ENCODE results near the gene ARHGEF26. TPM values are rescaled to one million over a fixed set of nuclear protein-coding genes. Genes with fewer than 3 reads are reported as not detected.

The ARHGEF26 gene
- total RNA-seq, 4 donors from 2014 or later, result 30.6 to 49.3 (median 37.8) TPM

- Histone ChIP-seq H3K36me3 (peaks cover 3% of the 10 kb centered on the region), H3K9me3 (no peaks in the 10 kb centered on the region), H3K27ac (no peak overlapping the region), H3K27me3 (no peaks in the 10 kb centered on the region), H3K4me3 (peak overlapping the region; percentile 76), H3K4me1 (peaks cover 41% of the 10 kb centered on the region)
- WGBS, result 42% methylated on average over 3 of the region's 3 CpGs
- no peak for DNase-seq (ENCODE audit: low spot score in 2 of 2)
- TF ChIP-seq POLR2AphosphoS5 (IDR thresholded peaks at IDR 0.05) (no peak), POLR2A (IDR thresholded peaks at IDR 0.05) (no peak), CTCF (IDR thresholded peaks at IDR 0.05) (no peak), EP300 (IDR thresholded peaks at IDR 0.05) (no peak)
Observed at GRCh38 chr3:154123906-154124305, 2.7 kb downstream of the ARHGEF26 start.

GRCh38 chr3:154125378-154126030, 4.3 kb downstream of the ARHGEF26 start:
- peaks cover 54% of the 10 kb centered on the region for H3K4me1 ChIP-seq
- WGBS, result 83% methylated on average over 2 of the region's 2 CpGs

GRCh38 chr3:154126651-154127050, 5.5 kb downstream of the ARHGEF26 start:
- H3K27ac ChIP-seq, result no peak overlapping the region
- TF ChIP-seq CTCF (IDR thresholded peaks at IDR 0.05) (no peak), POLR2AphosphoS5 (IDR thresholded peaks at IDR 0.05) (no peak), POLR2A (IDR thresholded peaks at IDR 0.05) (no peak), EP300 (IDR thresholded peaks at IDR 0.05) (no peak)
- H3K4me1 ChIP-seq, result peaks cover 60% of the 10 kb centered on the region
- no peaks in the 10 kb centered on the region for H3K27me3 ChIP-seq
- no peaks in the 10 kb centered on the region for H3K9me3 ChIP-seq
- H3K4me3 ChIP-seq, result no peak overlapping the region
- DNase-seq (ENCODE audit: low spot score in 2 of 2), result no peak
- peaks cover 3% of the 10 kb centered on the region for H3K36me3 ChIP-seq
- 63% methylated on average over 2 of the region's 2 CpGs for WGBS

More at GRCh38 chr3:154125378-154126030, 4.3 kb downstream of the ARHGEF26 start:
- no peak overlapping the region for H3K27ac ChIP-seq
- H3K36me3 ChIP-seq, result peaks cover 3% of the 10 kb centered on the region
- no peak for TF ChIP-seq POLR2AphosphoS5 (IDR thresholded peaks at IDR 0.05)
- TF ChIP-seq CTCF (IDR thresholded peaks at IDR 0.05), result no peak
- TF ChIP-seq POLR2A (IDR thresholded peaks at IDR 0.05), result no peak
- TF ChIP-seq EP300 (IDR thresholded peaks at IDR 0.05), result no peak
- H3K4me3 ChIP-seq, result no peak overlapping the region
- no peaks in the 10 kb centered on the region for H3K27me3 ChIP-seq
- H3K9me3 ChIP-seq, result no peaks in the 10 kb centered on the region
- DNase-seq (ENCODE audit: low spot score in 2 of 2), result no peak

GRCh38 chr3:154129625-154130024, 8.4 kb downstream of the ARHGEF26 start:
- Histone ChIP-seq H3K4me1 (peaks cover 68% of the 10 kb centered on the region), H3K36me3 (peaks cover 3% of the 10 kb centered on the region), H3K9me3 (no peaks in the 10 kb centered on the region), H3K4me3 (no peak overlapping the region), H3K27me3 (no peaks in the 10 kb centered on the region), H3K27ac (peak overlapping the region; percentile 61)
- 47% methylated on average over 4 of the region's 4 CpGs for WGBS
- TF ChIP-seq EP300 (IDR thresholded peaks at IDR 0.05), result no peak
- TF ChIP-seq POLR2AphosphoS5 (IDR thresholded peaks at IDR 0.05), result no peak
- TF ChIP-seq CTCF (IDR thresholded peaks at IDR 0.05), result no peak
- TF ChIP-seq POLR2A (IDR thresholded peaks at IDR 0.05), result no peak
- no peak for DNase-seq (ENCODE audit: low spot score in 2 of 2)

- peaks cover 69% of the 10 kb centered on the region for H3K4me1 ChIP-seq
- H3K27me3 ChIP-seq, result no peaks in the 10 kb centered on the region
- 54% methylated on average over 3 of the region's 3 CpGs for WGBS
- peak overlapping the region; percentile 61 for H3K27ac ChIP-seq
- peaks cover 3% of the 10 kb centered on the region for H3K36me3 ChIP-seq
- H3K9me3 ChIP-seq, result no peaks in the 10 kb centered on the region
- H3K4me3 ChIP-seq, result no peak overlapping the region
- no peak for DNase-seq (ENCODE audit: low spot score in 2 of 2)
- TF ChIP-seq EP300 (IDR thresholded peaks at IDR 0.05), result no peak
- no peak for TF ChIP-seq POLR2AphosphoS5 (IDR thresholded peaks at IDR 0.05)
- TF ChIP-seq CTCF (IDR thresholded peaks at IDR 0.05), result no peak
- no peak for TF ChIP-seq POLR2A (IDR thresholded peaks at IDR 0.05)
Observed at GRCh38 chr3:154130540-154130939, 9.3 kb downstream of the ARHGEF26 start.
